ENCODE results near the gene ABCC10.

The ABCC10 gene

DNA sequence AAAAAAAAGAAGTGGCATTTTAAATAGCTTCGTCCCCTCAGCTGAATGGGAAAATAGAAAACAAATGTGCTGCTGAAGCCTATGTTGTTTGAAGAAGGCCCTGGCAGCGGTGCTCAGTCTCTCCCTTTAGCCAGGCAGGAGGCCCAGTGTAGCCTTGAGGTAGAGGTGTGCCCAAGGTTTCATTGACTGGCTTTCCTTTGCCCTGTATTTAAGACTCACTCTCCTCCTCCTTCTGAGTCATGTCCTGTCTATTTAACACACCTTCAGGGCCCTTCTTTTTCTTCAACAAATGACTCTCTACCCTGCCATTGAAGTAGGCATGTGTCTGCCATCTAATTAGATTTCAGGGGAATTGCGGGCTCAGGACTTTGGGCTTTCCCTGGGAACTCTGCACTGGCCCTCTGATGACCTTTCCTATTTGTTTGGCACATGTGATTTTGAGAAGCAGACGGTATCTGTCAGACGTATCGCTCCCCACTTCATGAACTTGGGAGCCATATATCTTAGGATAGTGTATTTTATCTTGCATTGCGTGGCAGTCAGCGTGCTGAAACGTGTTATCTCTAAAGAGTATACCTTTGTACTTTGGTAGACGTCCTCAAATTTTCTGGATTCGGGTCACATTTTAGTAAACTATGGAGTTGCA, 54.4 kb downstream of the ABCC10 start:
- no peaks in the 10 kb centered on the region for H3K27me3 ChIP-seq (ENCODE audit: insufficient read depth, poor library complexity, severe bottlenecking)
- TF ChIP-seq, protein P1, sequence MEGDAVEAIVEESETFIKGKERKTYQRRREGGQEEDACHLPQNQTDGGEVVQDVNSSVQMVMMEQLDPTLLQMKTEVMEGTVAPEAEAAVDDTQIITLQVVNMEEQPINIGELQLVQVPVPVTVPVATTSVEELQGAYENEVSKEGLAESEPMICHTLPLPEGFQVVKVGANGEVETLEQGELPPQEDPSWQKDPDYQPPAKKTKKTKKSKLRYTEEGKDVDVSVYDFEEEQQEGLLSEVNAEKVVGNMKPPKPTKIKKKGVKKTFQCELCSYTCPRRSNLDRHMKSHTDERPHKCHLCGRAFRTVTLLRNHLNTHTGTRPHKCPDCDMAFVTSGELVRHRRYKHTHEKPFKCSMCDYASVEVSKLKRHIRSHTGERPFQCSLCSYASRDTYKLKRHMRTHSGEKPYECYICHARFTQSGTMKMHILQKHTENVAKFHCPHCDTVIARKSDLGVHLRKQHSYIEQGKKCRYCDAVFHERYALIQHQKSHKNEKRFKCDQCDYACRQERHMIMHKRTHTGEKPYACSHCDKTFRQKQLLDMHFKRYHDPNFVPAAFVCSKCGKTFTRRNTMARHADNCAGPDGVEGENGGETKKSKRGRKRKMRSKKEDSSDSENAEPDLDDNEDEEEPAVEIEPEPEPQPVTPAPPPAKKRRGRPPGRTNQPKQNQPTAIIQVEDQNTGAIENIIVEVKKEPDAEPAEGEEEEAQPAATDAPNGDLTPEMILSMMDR (IDR thresholded peaks at IDR 0.05; ENCODE audit: insufficient read depth, low read length): no peak
- TF ChIP-seq POLR2AphosphoS5 (IDR thresholded peaks at IDR 0.05; ENCODE audit: low read depth): no peak
- TF ChIP-seq GABPA (IDR thresholded peaks at IDR 0.05; ENCODE audit: low read depth): no peak
- TF ChIP-seq SPI1 (IDR thresholded peaks at IDR 0.05; ENCODE audit: borderline replicate concordance, low read depth): no peak
- TF ChIP-seq, protein P2, sequence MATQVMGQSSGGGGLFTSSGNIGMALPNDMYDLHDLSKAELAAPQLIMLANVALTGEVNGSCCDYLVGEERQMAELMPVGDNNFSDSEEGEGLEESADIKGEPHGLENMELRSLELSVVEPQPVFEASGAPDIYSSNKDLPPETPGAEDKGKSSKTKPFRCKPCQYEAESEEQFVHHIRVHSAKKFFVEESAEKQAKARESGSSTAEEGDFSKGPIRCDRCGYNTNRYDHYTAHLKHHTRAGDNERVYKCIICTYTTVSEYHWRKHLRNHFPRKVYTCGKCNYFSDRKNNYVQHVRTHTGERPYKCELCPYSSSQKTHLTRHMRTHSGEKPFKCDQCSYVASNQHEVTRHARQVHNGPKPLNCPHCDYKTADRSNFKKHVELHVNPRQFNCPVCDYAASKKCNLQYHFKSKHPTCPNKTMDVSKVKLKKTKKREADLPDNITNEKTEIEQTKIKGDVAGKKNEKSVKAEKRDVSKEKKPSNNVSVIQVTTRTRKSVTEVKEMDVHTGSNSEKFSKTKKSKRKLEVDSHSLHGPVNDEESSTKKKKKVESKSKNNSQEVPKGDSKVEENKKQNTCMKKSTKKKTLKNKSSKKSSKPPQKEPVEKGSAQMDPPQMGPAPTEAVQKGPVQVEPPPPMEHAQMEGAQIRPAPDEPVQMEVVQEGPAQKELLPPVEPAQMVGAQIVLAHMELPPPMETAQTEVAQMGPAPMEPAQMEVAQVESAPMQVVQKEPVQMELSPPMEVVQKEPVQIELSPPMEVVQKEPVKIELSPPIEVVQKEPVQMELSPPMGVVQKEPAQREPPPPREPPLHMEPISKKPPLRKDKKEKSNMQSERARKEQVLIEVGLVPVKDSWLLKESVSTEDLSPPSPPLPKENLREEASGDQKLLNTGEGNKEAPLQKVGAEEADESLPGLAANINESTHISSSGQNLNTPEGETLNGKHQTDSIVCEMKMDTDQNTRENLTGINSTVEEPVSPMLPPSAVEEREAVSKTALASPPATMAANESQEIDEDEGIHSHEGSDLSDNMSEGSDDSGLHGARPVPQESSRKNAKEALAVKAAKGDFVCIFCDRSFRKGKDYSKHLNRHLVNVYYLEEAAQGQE (IDR thresholded peaks at IDR 0.05; ENCODE audit: insufficient replicate concordance, low read depth): no peak
- H3K27ac ChIP-seq (replicated peaks): no peak overlapping the region
- DNase-seq (ENCODE audit: low read depth in 1 of 2, low spot score in 1 of 2): no peak
- H3K4me3 ChIP-seq (replicated peaks; ENCODE audit: insufficient read depth, low read length): no peak overlapping the region

DNA sequence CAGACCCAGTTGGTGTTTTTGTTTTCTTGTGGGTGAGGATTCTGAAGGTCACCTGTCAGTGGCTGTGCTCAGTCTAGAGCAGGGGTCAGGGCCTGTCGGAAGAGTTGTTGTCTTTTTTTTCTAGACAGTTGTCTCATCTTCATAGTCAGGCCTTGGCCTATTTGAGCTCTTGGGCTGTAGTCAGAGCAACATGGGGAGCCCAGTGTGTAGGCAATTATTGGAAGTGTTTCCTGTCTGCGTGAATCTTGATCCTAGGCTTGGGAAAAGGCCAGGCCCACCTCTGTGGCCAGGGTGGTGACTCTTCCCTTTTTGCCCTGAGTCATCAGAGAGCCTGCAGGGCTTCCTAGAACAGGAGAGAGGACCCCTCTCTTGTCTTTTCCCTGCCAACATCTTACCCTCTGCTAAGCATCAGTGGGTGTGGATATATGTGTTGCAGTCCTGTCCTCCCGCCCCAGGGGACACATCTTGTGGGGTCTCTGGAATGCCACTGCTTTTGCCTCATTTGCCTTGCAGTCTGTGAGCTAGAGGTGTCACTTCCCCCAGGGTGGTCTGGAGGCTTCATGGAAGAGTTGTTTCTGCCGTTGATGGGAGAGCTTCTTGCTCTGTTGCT, 61.4 kb downstream of the ABCC10 start:
- Histone ChIP-seq H3K27me3 (ENCODE audit: insufficient read depth, poor library complexity, severe bottlenecking) (no peaks in the 10 kb centered on the region), H3K27ac (replicated peaks) (no peak overlapping the region), H3K4me3 (replicated peaks; ENCODE audit: insufficient read depth, low read length) (no peak overlapping the region)
- TF ChIP-seq, protein P1 (IDR thresholded peaks at IDR 0.05; ENCODE audit: insufficient read depth, low read length): no peak
- TF ChIP-seq, protein P2 (IDR thresholded peaks at IDR 0.05; ENCODE audit: insufficient replicate concordance, low read depth): no peak
- TF ChIP-seq GABPA (IDR thresholded peaks at IDR 0.05; ENCODE audit: low read depth) (no peak), POLR2AphosphoS5 (IDR thresholded peaks at IDR 0.05; ENCODE audit: low read depth) (no peak), SPI1 (IDR thresholded peaks at IDR 0.05; ENCODE audit: borderline replicate concordance, low read depth) (no peak)
- no peak for DNase-seq (ENCODE audit: low read depth in 1 of 2, low spot score in 1 of 2)

DNA sequence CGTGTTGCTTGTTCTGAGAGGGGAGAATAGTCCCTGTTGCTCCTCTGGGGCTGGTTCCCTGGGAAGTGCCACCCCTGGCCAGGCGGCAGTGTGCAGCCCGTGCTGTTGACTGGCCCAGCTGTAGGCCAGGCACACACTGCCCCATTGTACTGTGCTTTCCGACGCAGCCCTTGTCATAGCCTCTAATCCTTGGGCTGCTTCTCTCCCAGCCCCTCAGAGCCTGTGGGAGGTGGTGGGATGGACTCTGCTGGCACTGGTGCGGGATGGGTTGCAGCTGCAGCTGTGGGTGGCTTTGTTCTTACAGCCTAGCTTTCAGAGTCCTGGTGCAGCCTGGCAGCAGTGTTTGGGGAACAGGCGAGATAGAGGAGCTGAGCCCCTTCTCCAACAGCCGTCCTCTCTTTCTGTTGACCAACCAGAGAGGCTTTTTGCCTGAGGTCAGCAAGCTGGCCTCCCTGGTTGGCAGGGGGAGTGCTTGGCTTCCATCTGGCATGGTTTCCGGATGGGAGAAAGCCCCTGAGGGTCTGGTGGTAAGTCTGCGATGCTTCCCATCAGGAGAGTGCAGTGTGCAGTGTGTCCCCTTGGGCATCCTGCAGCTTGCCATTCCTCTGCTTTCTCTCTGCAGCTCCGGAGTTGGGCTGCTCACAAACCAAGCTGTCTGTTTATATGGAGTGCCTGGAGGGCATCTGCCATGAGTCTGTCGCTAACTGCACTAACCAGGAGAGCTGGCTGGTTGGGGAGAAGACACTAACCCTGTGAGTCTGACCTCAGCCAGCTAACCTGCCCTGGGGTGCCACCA, 62.1 kb downstream of the ABCC10 start:
- H3K4me3 ChIP-seq (replicated peaks; ENCODE audit: insufficient read depth, low read length): no peak overlapping the region
- H3K27ac ChIP-seq (replicated peaks): no peak overlapping the region
- no peaks in the 10 kb centered on the region for H3K27me3 ChIP-seq (ENCODE audit: insufficient read depth, poor library complexity, severe bottlenecking)
- DNase-seq (ENCODE audit: low read depth in 1 of 2, low spot score in 1 of 2): no peak
- TF ChIP-seq SPI1 (IDR thresholded peaks at IDR 0.05; ENCODE audit: borderline replicate concordance, low read depth): no peak
- TF ChIP-seq, protein P2 (IDR thresholded peaks at IDR 0.05; ENCODE audit: insufficient replicate concordance, low read depth): no peak
- TF ChIP-seq POLR2AphosphoS5 (IDR thresholded peaks at IDR 0.05; ENCODE audit: low read depth): no peak
- TF ChIP-seq GABPA (IDR thresholded peaks at IDR 0.05; ENCODE audit: low read depth): no peak
